Endothelial cell of umbilical vein (primary cell): ENCODE results near the gene MPP3. TPM values are rescaled to one million over a fixed set of nuclear protein-coding genes. Genes with fewer than 3 reads are reported as not detected.

Experiments
- BruUV-seq: library from RNA; stranded (reverse); fragments of 400-500 nt; replicated peaks from 2 replicates; lab custom pipeline; 2021; lab: Mats Ljungman, UMichigan
- CTCF ChIA-PET: fragments of 300-600, 350-600 bp; sonication (Branson Sonifier 250); formaldehyde crosslinking; loops from one replicate; lab custom pipeline; 2021; ENCODE audit warnings: antibody characterized with exemption, inconsistent platforms; lab: Charles Lee
- POLR2A ChIA-PET: fragments of 300-600, 350-600 bp; sonication (Branson Sonifier 250); formaldehyde crosslinking; loops from one replicate; lab custom pipeline; 2021; ENCODE audit warnings: antibody characterized with exemption, inconsistent platforms; lab: Charles Lee
- DNase-seq: peaks from one replicate; pipeline ENCODE4 v3.0.0-alpha.2; 2011; ENCODE audit warnings: low read depth, low spot score
- FAIRE-seq: peaks from 2 replicates; lab custom pipeline; 2011; peaks lifted over from hg19 to GRCh38; lab: Jason Lieb, UNC
- H2AFZ ChIP-seq: 2 replicates; pipeline ENCODE4 v1.6.0; 2012; ENCODE audit warnings: low read depth, low read length, control low read depth, inconsistent platforms
- H3K27ac ChIP-seq: 2 replicates; pipeline ENCODE4 v1.5.1; 2011; ENCODE audit warnings: low read depth, mild to moderate bottlenecking, control low read depth, low read length, moderate library complexity; ENCODE audit not compliant: insufficient read depth
- H3K27me3 ChIP-seq, 2 experiments: 2 replicates each; pipeline versions ENCODE4 v1.6.0 to v1.6.1; 2011; ENCODE audit warnings: low read length in 2 of 2, mixed read lengths in 1 of 2; ENCODE audit not compliant: control insufficient read depth in 2 of 2, insufficient read depth in 2 of 2
- H3K36me3 ChIP-seq, 2 experiments: 2 replicates in 1 of 2; 3 replicates in 1 of 2; pipeline ENCODE4 v1.5.1; 2011; ENCODE audit warnings: low read length in 2 of 2, mild to moderate bottlenecking in 1 of 2, moderate library complexity in 1 of 2; ENCODE audit not compliant: control insufficient read depth in 2 of 2, insufficient read depth in 2 of 2; ENCODE audit errors: extremely low read depth in 1 of 2
- H3K4me1 ChIP-seq: 3 replicates; pipeline ENCODE4 v1.5.1; 2011; ENCODE audit warnings: mild to moderate bottlenecking, low read length; ENCODE audit not compliant: control insufficient read depth, insufficient read depth; ENCODE audit errors: extremely low read depth
- H3K4me2 ChIP-seq: 2 replicates; pipeline ENCODE4 v1.6.1; 2011; ENCODE audit warnings: low read length, control low read depth, mixed read lengths; ENCODE audit not compliant: insufficient read depth
- H3K4me3 ChIP-seq, 3 experiments: fragments of 200-600 bp in 1 of 3; sonication (generic), shearing (Covaris generic) in 1 of 3; replicated peaks in 1 of 3; 2 replicates each; pipeline ENCODE4 v1.5.1; 2011 to 2016; ENCODE audit warnings: control low read depth in 3 of 3, low read length in 3 of 3, mild to moderate bottlenecking in 2 of 3, inconsistent platforms in 1 of 3, low read depth in 1 of 3, moderate library complexity in 1 of 3; ENCODE audit not compliant: insufficient read depth in 1 of 3
- H3K79me2 ChIP-seq: 2 replicates; pipeline ENCODE4 v1.6.0; 2012; ENCODE audit warnings: low read length, inconsistent platforms; ENCODE audit not compliant: control insufficient read depth, insufficient read depth
- H3K9ac ChIP-seq: replicated peaks from 2 replicates; pipeline ENCODE3; 2011; ENCODE audit warnings: low read length, control low read depth; ENCODE audit not compliant: insufficient read depth; ENCODE audit errors: extremely low read depth
- H3K9me1 ChIP-seq: replicated peaks from 3 replicates; pipeline ENCODE4 v1.6.0; 2011; ENCODE audit warnings: mild to moderate bottlenecking, low read length; ENCODE audit not compliant: control insufficient read depth, insufficient read depth; ENCODE audit errors: extremely low read depth
- H3K9me3 ChIP-seq: replicated peaks from 2 replicates; pipeline ENCODE4 v1.5.1; 2012; ENCODE audit warnings: low read length, inconsistent platforms; ENCODE audit not compliant: control insufficient read depth, insufficient read depth
- H4K20me1 ChIP-seq: replicated peaks from 2 replicates; pipeline ENCODE3; 2011; ENCODE audit warnings: mild to moderate bottlenecking, low read length; ENCODE audit not compliant: control insufficient read depth, insufficient read depth; ENCODE audit errors: extremely low read depth
- EZH2 ChIP-seq: IDR thresholded peaks from 2 replicates; pipeline ENCODE4 v1.6.1; 2012; ENCODE audit warnings: borderline replicate concordance, low read depth, mild to moderate bottlenecking, moderate library complexity, low read length, inconsistent platforms; ENCODE audit not compliant: severe bottlenecking
- JUN ChIP-seq: IDR thresholded peaks from 2 replicates; pipeline ENCODE4 v1.6.1; 2011; ENCODE audit warnings: borderline replicate concordance, low read depth; ENCODE audit not compliant: insufficient read length, insufficient read depth
- MYC ChIP-seq: IDR thresholded peaks from one replicate; pipeline ENCODE4 v1.6.1; 2011; ENCODE audit warnings: mild to moderate bottlenecking, low read depth, low read length
- POLR2AphosphoS5 ChIP-seq: IDR thresholded peaks from 2 replicates; pipeline ENCODE4 v1.6.1; 2012; ENCODE audit warnings: low read depth, mild to moderate bottlenecking, control low read depth, low read length, moderate library complexity; ENCODE audit not compliant: insufficient read depth
- dilution Hi-C: fragments of 300-500 bp; cut with MboI; formaldehyde crosslinking; loops from one replicate; pipeline ENCODE4 v1.15.0; 2019; ENCODE audit warnings: low sequenced_read_pairs; ENCODE audit not compliant: extremely low pct_ligation_motif_present
- intact Hi-C: fragments of 100-400 bp; cut with micrococcal nuclease; formaldehyde crosslinking; loops from one replicate; pipeline ENCODE4 v1.10.0; 2022
- polyA plus RNA-seq, 4 experiments: library from polyadenylated mRNA; depleted of rRNA in 3 of 4; stranded (reverse) in 3 of 4; unstranded in 1 of 4; fragments of >200 nt; gene quantifications; 2 replicates each; pipeline versions ENCODE4 v1.2.1 to v1.2.3, GENCODE V29; 2011 to 2012; ENCODE audit warnings: missing spikeins in 1 of 4
- total RNA-seq: library from RNA; stranded (reverse); gene quantifications from 2 replicates; pipeline ENCODE4 v1.2.3, GENCODE V29; 2021

Gene MPP3
- total and polyA plus RNA-seq, 2 donors (not counting 3 experiments of a cell fraction or from before 2014, with no cell fraction given) = 6.1 to 11.3 TPM

DNA sequence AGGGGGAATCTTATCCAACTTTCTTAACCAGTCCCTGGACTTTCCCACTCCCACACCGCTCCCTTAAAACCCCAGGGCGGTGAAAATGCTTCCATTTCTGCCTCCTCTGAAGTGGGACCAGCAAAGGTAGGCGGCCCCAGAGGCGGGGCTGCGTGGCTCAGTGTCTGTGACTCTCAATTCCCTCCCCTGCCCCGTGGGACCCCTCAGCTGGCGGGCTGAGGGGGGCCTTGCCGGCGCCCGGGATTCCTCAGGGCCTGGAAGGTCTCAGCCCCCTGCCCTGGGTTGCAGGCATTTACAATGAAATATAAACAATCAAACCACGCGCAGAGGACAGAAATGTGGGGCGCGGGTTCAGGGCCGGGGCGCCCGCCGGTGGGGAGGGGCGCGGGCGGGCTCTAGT, 78.0 kb downstream of the MPP3 start:
- Histone ChIP-seq H4K20me1 (no peaks in the 10 kb centered on the region), H3K9me1 (no peaks in the 10 kb centered on the region), H3K79me2 (no peaks in the 10 kb centered on the region), H3K4me1 (peaks cover 3% of the 10 kb centered on the region), H3K9ac (no peak overlapping the region), H3K27me3 (peaks cover 8 to 21% of the 10 kb centered on the region in 2 experiments), H3K27ac (no peak overlapping the region), H2AFZ (no peak overlapping the region), H3K36me3 (no peaks in the 10 kb centered on the region), H3K9me3 (no peaks in the 10 kb centered on the region), H3K4me2 (no peak overlapping the region), H3K4me3 (no peak overlapping the region)
- intact Hi-C loops (no loop called here), dilution Hi-C loops (no loop called here)
- no peak for FAIRE-seq
- POLR2A ChIA-PET = no interaction called here
- TF ChIP-seq POLR2AphosphoS5 (no peak), JUN (no peak), MYC (no peak)
- DNase-seq = no peak
- CTCF ChIA-PET = interaction anchor here (1.2 to 9.4 kb wide), 5 partner anchors 12 to 81 kb away, joined by 3 to 414 read pairs (median 14); no protein-coding TSS in a partner anchor
- BruUV-seq = no TSS peak

GRCh38 chr17:43753493-43754129, 79.3 kb downstream of the MPP3 start:
- Histone ChIP-seq H3K4me3 (no peak overlapping the region), H3K9ac (no peak overlapping the region), H3K4me1 (peaks cover 3% of the 10 kb centered on the region), H3K27me3 (peaks cover 11 to 20% of the 10 kb centered on the region in 2 experiments), H3K36me3 (no peaks in the 10 kb centered on the region), H2AFZ (no peak overlapping the region), H3K79me2 (no peaks in the 10 kb centered on the region), H3K9me1 (no peaks in the 10 kb centered on the region), H4K20me1 (no peaks in the 10 kb centered on the region), H3K9me3 (no peaks in the 10 kb centered on the region), H3K4me2 (no peak overlapping the region), H3K27ac (no peak overlapping the region)
- POLR2A ChIA-PET = no interaction called here
- TF ChIP-seq JUN = peak; percentile 62
- TF ChIP-seq EZH2 = no peak
- no peak for FAIRE-seq
- no TSS peak for BruUV-seq
- CTCF ChIA-PET = interaction anchor here (1.3 kb wide), 1 partner anchor 59 kb away, joined by 6 read pairs; no protein-coding TSS in a partner anchor
- dilution Hi-C loops (no loop called here), intact Hi-C loops (no loop called here)
- no peak for DNase-seq

Other genes starting within 250 kb of the MPP3 start
- 0.14 TPM in 1 of 2 replicates, not detected in the other for gene MEOX1, start 171.2 kb downstream of the MPP3 start, total RNA-seq
- gene MEOX1, start 171.2 kb downstream of the MPP3 start, polyA plus RNA-seq = 0.05 and 0.06 TPM in 2 replicates
- gene SOST, start 74.4 kb downstream of the MPP3 start, total RNA-seq = not detected in 2 replicates
- not detected in 2 replicates for gene SOST, start 74.4 kb downstream of the MPP3 start, polyA plus RNA-seq
- gene DUSP3, start 54.2 kb downstream of the MPP3 start, total RNA-seq = 51.4 and 57.7 TPM in 2 replicates
- gene DUSP3, start 54.2 kb downstream of the MPP3 start, polyA plus RNA-seq = 46.8 and 55.2 TPM in 2 replicates
- not detected in 2 replicates for gene CFAP97D1, start 52.7 kb downstream of the MPP3 start, total RNA-seq
- not detected in 2 replicates for gene CFAP97D1, start 52.7 kb downstream of the MPP3 start, polyA plus RNA-seq
- not detected in 2 replicates for gene CD300LG, start 14.0 kb upstream of the MPP3 start, total RNA-seq
- not detected in 2 replicates for gene CD300LG, start 14.0 kb upstream of the MPP3 start, polyA plus RNA-seq
- gene MPP2, start 74.4 kb upstream of the MPP3 start, total RNA-seq = 1.2 and 1.6 TPM in 2 replicates
- gene MPP2, start 74.4 kb upstream of the MPP3 start, polyA plus RNA-seq = 1.2 and 1.4 TPM in 2 replicates
- gene PPY, start 109.3 kb upstream of the MPP3 start, total RNA-seq = not detected in 2 replicates
- not detected in 2 replicates for gene PPY, start 109.3 kb upstream of the MPP3 start, polyA plus RNA-seq
- gene PYY, start 120.8 kb upstream of the MPP3 start, total RNA-seq = not detected in 2 replicates
- 0.14 TPM in 1 of 2 replicates, not detected in the other for gene PYY, start 120.8 kb upstream of the MPP3 start, polyA plus RNA-seq
- 5.8 and 6.1 TPM in 2 replicates for gene NAGS, start 171.5 kb upstream of the MPP3 start, total RNA-seq
- 3.3 and 3.7 TPM in 2 replicates for gene NAGS, start 171.5 kb upstream of the MPP3 start, polyA plus RNA-seq
- 29.4 and 30.4 TPM in 2 replicates for gene TMEM101, start 181.8 kb upstream of the MPP3 start, total RNA-seq
- gene TMEM101, start 181.8 kb upstream of the MPP3 start, polyA plus RNA-seq = 60.2 and 61.6 TPM in 2 replicates
- 68.9 and 73.5 TPM in 2 replicates for gene LSM12, start 233.5 kb upstream of the MPP3 start, total RNA-seq
- 34.3 and 36.5 TPM in 2 replicates for gene LSM12, start 233.5 kb upstream of the MPP3 start, polyA plus RNA-seq
- gene G6PC3, start 237.6 kb upstream of the MPP3 start, total RNA-seq = 74.1 and 78.4 TPM in 2 replicates
- 194 and 277 TPM in 2 replicates for gene G6PC3, start 237.6 kb upstream of the MPP3 start, polyA plus RNA-seq